ENCODE data around the gene GALNT18.

GALNT18 gene

DNA sequence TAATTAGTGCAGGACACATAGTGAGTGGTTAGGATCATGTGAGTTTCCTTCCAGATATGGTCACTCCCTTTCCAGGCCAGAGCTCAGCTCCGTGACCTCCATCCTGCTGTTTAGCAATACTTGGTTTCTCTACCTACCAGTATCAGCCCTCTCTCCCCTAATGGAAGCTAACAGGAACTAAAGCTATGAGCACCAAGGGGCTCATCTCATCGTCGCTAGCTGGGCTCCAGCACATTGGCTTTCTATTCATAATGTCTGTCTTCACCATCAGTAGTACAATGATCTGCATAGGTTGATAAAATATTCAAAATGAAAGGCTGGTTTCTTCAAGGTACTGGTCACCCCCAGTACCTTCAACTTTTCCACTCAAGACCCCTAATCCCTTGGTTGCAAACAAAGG is 2.4 kb upstream of the GALNT18 start:
- no peak for DNase-seq

- no peak for DNase-seq
Observed at GRCh38 chr11:11622772-11623171, 967 bp upstream of the GALNT18 start.

- DNase-seq: no peak
Observed at GRCh38 chr11:11622340-11622706, 518 bp upstream of the GALNT18 start.

GRCh38 chr11:11620921-11621572 is 758 bp downstream of the GALNT18 start:
- peak; percentile 13 for DNase-seq

GRCh38 chr11:11620173-11620920 is 1.5 kb downstream of the GALNT18 start:
- no peak for DNase-seq

GRCh38 chr11:11618973-11619435 is 2.8 kb downstream of the GALNT18 start:
- no peak for DNase-seq

GRCh38 chr11:11615086-11615485 is 6.7 kb downstream of the GALNT18 start:
- no peak for DNase-seq

DNA sequence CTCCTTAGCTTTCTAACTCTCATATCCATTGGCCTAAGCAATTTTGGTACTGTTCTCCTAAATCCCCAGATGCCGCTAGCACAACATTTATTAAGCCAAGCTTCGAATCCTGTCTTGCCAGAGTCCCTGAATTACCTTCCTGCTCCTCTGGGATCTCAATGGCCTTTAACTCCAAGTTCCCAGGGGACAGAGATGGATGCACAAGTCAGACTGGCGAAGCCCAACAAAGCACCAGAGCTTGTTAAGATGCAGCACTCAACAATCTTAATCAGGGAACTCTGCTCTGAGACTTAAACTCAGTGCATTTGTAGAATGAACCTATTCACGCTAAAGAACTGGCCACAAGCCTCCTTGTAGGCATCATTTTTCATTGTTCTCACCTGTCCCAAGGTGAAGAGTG is 9.4 kb downstream of the GALNT18 start:
- DNase-seq: no peak

DNA sequence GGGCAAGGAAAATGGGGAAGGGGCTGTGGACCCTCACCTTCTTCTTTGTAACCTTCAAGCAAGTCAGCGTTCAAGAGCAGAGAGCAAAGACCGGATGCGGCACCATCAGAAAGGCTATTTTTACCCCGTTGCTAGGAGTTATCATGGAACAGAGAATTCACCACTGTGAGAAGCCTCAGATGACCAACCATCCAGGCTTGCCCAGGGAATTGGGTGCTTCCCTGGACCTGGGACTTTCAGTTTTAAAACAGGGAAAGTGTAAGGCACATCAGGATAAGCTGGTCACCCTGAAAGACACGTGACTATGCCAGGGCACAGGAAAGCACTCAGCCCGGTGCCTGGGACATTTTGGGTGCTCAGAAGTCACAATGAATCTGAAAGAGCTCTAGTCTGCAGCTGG is 10.4 kb downstream of the GALNT18 start:
- no peak for DNase-seq

GRCh38 chr11:11608783-11609232 is 13.0 kb downstream of the GALNT18 start:
- peak; percentile 66 for DNase-seq

GRCh38 chr11:11607772-11608171 is 14.0 kb downstream of the GALNT18 start:
- no peak for DNase-seq

DNA sequence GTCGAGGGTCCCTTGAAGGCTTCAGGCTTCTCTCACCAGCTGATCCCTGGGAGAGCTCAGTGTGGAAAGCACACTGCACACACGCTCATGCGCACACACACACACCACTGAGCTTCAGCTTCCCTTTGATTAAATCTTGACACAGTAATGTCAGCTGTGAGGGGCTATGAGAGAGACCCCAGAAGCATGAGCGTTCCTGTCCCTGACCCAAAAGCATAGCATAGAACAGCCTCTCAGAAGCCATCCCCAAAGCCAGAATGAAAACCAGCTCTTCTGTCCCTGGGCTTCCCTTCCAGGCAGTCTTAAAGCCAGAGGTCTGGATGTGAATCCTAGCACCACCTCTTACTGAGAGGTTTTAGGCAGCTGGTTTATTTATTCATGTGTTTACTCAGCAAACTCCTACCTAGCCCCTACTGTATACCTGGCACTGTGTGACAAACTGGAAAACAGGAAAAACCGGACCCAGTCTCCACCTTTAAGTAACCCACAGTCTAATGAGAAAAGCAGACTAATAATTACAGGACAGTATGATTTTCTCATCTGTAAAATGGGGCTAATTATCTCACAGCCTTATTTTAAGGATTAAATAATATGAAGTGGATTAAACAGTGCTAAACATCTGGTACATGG is 15.9 kb downstream of the GALNT18 start:
- DNase-seq: no peak

DNA sequence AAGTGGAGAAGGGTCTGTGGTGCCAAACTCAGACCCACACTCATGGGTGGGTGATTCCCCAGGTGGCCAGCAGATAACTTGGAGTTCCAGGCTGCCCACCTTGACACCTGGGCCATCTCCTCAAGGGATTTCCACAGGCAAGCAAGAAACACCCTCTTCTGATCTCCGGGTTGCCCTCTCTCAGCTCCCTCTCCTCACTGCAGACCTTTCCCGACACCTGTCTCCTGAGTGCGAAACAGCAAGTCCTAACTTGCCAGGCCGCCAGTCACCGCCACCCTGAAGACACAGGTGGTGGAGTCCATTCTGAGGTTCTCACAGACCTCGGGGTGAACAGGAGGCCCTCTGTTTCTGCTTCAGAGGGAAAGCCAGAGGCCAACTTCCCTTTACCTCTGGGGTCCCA is 16.6 kb downstream of the GALNT18 start:
- no peak for DNase-seq

DNA sequence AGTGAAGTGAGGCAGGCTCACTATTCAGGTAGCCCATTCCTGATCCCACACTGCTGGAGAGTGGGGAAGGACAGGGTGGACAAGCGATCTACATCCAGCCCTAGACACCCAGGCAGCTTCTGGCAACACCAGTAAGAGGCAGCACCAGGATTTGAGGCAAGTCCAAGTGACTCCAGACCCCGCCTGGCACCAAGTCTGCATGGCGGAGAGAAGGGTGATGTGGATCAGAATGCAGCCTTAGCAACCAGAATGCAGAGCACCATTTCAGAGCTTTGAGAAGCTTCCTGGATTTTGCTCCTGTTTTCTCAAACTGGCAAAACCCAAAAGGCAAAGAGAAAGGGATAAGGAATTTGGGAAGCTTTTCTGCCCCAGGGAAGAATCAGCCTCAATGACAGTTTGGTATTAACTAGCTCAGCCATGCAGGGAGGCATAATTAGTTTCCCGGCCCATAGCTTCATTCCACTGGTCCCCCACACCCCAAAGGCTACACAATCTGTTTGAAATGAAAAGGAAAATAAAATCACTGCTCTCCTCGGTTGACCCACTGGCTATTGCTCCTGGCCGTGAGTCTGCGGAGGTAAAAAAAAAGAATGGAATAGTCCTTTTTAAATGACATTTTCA is 17.3 kb downstream of the GALNT18 start:
- DNase-seq: no peak

DNA sequence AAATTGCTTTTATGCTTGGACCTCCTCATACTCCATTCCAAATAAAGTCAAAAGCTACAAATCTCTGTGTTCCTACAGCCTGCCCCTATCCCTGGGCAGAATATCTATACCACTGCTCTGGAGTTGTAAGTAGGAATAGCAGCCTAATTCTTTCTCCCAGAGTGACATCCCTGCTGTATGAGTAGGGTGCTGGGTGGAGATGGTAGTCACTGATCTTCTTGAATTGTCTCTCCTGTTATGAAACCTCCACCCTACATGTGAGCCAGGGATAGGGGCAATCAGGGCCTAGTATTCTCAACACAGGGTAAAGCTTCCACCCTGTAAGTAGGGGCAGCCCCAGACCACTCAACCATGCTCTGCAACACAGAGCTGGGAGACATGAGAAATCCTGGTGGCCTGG is 19.8 kb downstream of the GALNT18 start:
- DNase-seq: no peak

- no peak for DNase-seq
Observed at GRCh38 chr11:11600288-11600687, 21.5 kb downstream of the GALNT18 start.

DNA sequence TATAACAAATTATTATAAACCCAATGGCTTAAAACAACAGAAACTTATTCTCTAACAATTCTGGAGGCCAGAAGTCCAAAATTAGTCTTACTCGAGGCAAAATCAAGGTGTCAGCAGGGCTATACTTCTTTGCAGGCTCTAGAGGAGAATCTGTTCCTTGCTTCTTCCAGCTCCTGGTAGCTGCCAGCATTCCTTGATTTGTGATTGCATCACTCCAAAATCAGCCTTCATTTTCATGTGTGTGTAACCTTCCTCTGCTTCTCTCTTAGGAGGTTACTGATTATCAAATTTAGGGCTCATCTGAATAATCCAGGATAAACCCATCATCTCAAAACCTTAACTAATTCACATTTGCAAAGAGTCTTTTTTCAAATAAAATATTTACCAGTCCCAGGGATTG is 23.6 kb downstream of the GALNT18 start:
- no peak for DNase-seq

DNA sequence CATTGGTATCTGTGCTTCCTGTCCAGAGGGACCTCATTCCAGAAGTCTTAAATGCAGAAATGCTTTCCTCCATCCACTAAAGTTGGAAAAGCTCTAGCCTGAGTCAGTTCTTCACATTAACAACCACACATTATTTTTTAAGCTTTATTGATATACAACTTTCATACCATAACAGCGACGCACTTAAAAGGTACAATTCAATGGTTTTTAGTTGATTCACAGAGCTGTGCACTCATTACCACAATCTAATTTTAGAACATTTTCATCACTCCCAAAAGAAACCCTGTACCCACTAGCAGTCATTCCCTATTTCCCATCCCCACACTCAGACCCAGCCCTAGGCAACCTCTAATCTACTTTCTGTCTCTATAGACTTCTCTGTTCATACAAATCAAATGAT is 27.6 kb downstream of the GALNT18 start:
- no peak for DNase-seq

GRCh38 chr11:11592146-11592684 is 29.6 kb downstream of the GALNT18 start:
- no peak for DNase-seq

GRCh38 chr11:11589437-11589836 is 32.4 kb downstream of the GALNT18 start:
- DNase-seq: no peak

GRCh38 chr11:11588891-11589290 is 32.9 kb downstream of the GALNT18 start:
- no peak for DNase-seq

DNA sequence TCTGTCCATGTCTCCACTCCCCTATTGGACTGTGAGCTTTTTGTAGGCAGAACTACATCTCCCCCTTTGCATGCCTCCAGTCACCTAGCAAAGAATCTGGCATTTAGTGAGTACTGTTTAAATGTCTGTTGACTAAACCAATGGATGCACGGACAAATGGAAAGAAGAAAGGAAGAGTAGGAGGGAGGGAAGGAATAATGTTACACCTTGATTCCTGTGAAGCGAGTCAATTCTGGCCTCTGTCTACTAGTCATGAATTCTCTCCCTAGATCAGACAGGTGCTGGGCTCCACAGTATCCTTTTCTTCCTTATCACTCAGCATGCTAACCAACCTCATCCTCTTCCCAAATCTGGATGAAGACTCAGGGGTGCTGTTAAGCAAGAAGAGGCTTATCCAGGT is 33.6 kb downstream of the GALNT18 start:
- DNase-seq: no peak

GRCh38 chr11:11587122-11587521 is 34.7 kb downstream of the GALNT18 start:
- peak; percentile 25 for DNase-seq

All from fibroblast of skin of abdomen (primary cell).